Keratinocyte (primary cell): Measurements from ENCODE around the gene ZFP1. TPM values are rescaled to one million over a fixed set of nuclear protein-coding genes. Genes with fewer than 3 reads are reported as not detected.

Experiments
- DNase-seq: peaks from one replicate; pipeline ENCODE4 v3.0.0-alpha.2; 2011; ENCODE audit warnings: low read depth, missing footprints, low spot score
- FAIRE-seq: peaks from 2 replicates; lab custom pipeline; 2011; peaks lifted over from hg19 to GRCh38; lab: Jason Lieb, UNC
- H2AFZ ChIP-seq: 2 replicates; pipeline ENCODE4 v1.6.0; 2012; ENCODE audit warnings: low read length, control low read depth, inconsistent platforms; ENCODE audit not compliant: control insufficient read depth
- H3K27ac ChIP-seq: 2 replicates; pipeline ENCODE4 v1.5.1; 2011; ENCODE audit warnings: low read length; ENCODE audit not compliant: control insufficient read depth, insufficient read depth
- H3K27me3 ChIP-seq: 3 replicates; pipeline ENCODE4 v1.6.0; 2011; ENCODE audit warnings: low read length; ENCODE audit not compliant: control insufficient read depth, insufficient read depth; ENCODE audit errors: extremely low read depth
- H3K36me3 ChIP-seq, 2 experiments: 2 replicates in 1 of 2; 3 replicates in 1 of 2; pipeline ENCODE4 v1.5.1; 2011; ENCODE audit warnings: low read length in 2 of 2, mild to moderate bottlenecking in 1 of 2; ENCODE audit not compliant: control insufficient read depth in 2 of 2, insufficient read depth in 2 of 2; ENCODE audit errors: extremely low read depth in 1 of 2
- H3K4me1 ChIP-seq: 3 replicates; pipeline ENCODE4 v1.5.1; 2011; ENCODE audit warnings: low read length; ENCODE audit not compliant: control insufficient read depth, insufficient read depth; ENCODE audit errors: extremely low read depth
- H3K4me2 ChIP-seq: 3 replicates; pipeline ENCODE4 v1.6.0; 2011; ENCODE audit warnings: low read depth, low read length; ENCODE audit not compliant: control insufficient read depth, insufficient read depth; ENCODE audit errors: extremely low read depth
- H3K4me3 ChIP-seq, 3 experiments: fragments of 200-600 bp in 1 of 3; sonication (generic) in 1 of 3; 2 replicates in 2 of 3; 3 replicates in 1 of 3; pipeline ENCODE4 v1.5.1; 2011 to 2016; ENCODE audit warnings: low read length in 3 of 3, mild to moderate bottlenecking in 3 of 3, control low read depth in 2 of 3, inconsistent platforms in 1 of 3, low read depth in 1 of 3, mixed read lengths in 1 of 3, mixed run types in 1 of 3, moderate library complexity in 1 of 3; ENCODE audit not compliant: control insufficient read depth in 2 of 3, insufficient read depth in 2 of 3; ENCODE audit errors: extremely low read depth in 1 of 3
- H3K79me2 ChIP-seq: 2 replicates; pipeline ENCODE4 v1.6.0; 2012; ENCODE audit warnings: low read length; ENCODE audit not compliant: control insufficient read depth, insufficient read depth
- H3K9ac ChIP-seq: 3 replicates; pipeline ENCODE4 v1.6.0; 2011; ENCODE audit warnings: low read length; ENCODE audit not compliant: control insufficient read depth, insufficient read depth; ENCODE audit errors: extremely low read depth
- H3K9me1 ChIP-seq: 3 replicates; pipeline ENCODE4 v1.6.0; 2011; ENCODE audit warnings: low read length; ENCODE audit not compliant: control insufficient read depth, insufficient read depth; ENCODE audit errors: extremely low read depth
- H3K9me3 ChIP-seq: 2 replicates; pipeline ENCODE4 v1.5.1; 2012; ENCODE audit warnings: low read depth, low read length; ENCODE audit not compliant: control insufficient read depth
- H4K20me1 ChIP-seq: 3 replicates; pipeline ENCODE4 v1.6.0; 2011; ENCODE audit warnings: low read length; ENCODE audit not compliant: control insufficient read depth, insufficient read depth; ENCODE audit errors: extremely low read depth
- CTCF ChIP-seq, 3 experiments: IDR thresholded peaks in 1 of 3; conservative IDR thresholded peaks in 1 of 3; optimal IDR thresholded peaks in 1 of 3; 2 replicates in 2 of 3; 3 replicates in 1 of 3; pipeline versions ENCODE3 to v1.5.1; 2011; ENCODE audit warnings: low read length in 3 of 3, mild to moderate bottlenecking in 3 of 3, moderate library complexity in 2 of 3, control low read depth in 1 of 3, inconsistent platforms in 1 of 3; ENCODE audit not compliant: insufficient read depth in 2 of 3; ENCODE audit errors: extremely low read depth in 1 of 3
- EZH2 ChIP-seq: IDR thresholded peaks from one replicate; pipeline ENCODE4 v1.6.1; 2012; ENCODE audit warnings: inconsistent platforms, mild to moderate bottlenecking, low read length, moderate library complexity
- dilution Hi-C: fragments of 300-500 bp; cut with MboI; formaldehyde crosslinking; loops from one replicate; pipeline ENCODE4 v1.7.0; 2020; ENCODE audit warnings: low sequenced_read_pairs; ENCODE audit not compliant: extremely low pct_ligation_motif_present
- polyA plus RNA-seq, 5 experiments: library from polyadenylated mRNA; depleted of rRNA in 3 of 5; stranded (reverse) in 3 of 5; stranded (forward) in 1 of 5; unstranded in 1 of 5; fragments of >200 nt; gene quantifications; 1 replicate in 1 of 5; 2 replicates in 3 of 5; 3 replicates in 1 of 5; pipeline versions ENCODE4 v1.2.1 to v1.2.3, GENCODE V29; 2011 to 2012; ENCODE audit warnings: missing spikeins in 2 of 5, low read depth in 1 of 5, low replicate concordance in 1 of 5

The ZFP1 gene
- polyA plus RNA-seq, 1 donor (not counting 4 experiments of a cell fraction or from before 2014, with no cell fraction given), result 8.6 TPM

GRCh38 chr16:75175074-75175473, 26.8 kb downstream of the ZFP1 start:
- no peak overlapping the region for H3K27ac ChIP-seq
- H2AFZ ChIP-seq, result no peak overlapping the region
- H3K9ac ChIP-seq, result no peak overlapping the region
- H4K20me1 ChIP-seq, result no peaks in the 10 kb centered on the region
- H3K4me1 ChIP-seq, result no peaks in the 10 kb centered on the region
- dilution Hi-C loops, result no loop called here
- H3K4me3 ChIP-seq, result no peak overlapping the region
- no peaks in the 10 kb centered on the region for H3K27me3 ChIP-seq
- peaks cover 30% of the 10 kb centered on the region for H3K9me3 ChIP-seq
- no peaks in the 10 kb centered on the region for H3K9me1 ChIP-seq
- H3K79me2 ChIP-seq, result no peaks in the 10 kb centered on the region
- no peak overlapping the region for H3K4me2 ChIP-seq
- DNase-seq (no peak), FAIRE-seq (no peak)
- TF ChIP-seq CTCF (optimal IDR thresholded peaks at IDR 0.05 in 1 of 3, IDR thresholded peaks at IDR 0.05 in 1 of 3, conservative IDR thresholded peaks at IDR 0.05 in 1 of 3; ENCODE audit: extremely low read depth in 1 of 3, insufficient read depth in 2 of 3, low read length in 3 of 3), result no peak
- H3K36me3 ChIP-seq, result peaks cover 2 to 4% of the 10 kb centered on the region in 2 experiments

GRCh38 chr16:75176926-75177325, 28.6 kb downstream of the ZFP1 start:
- H4K20me1 ChIP-seq, result no peaks in the 10 kb centered on the region
- no peak for DNase-seq
- FAIRE-seq, result no peak

More at GRCh38 chr16:75176926-75177325, 28.6 kb downstream of the ZFP1 start:
- Histone ChIP-seq H3K36me3 (peaks cover 0 to 2% of the 10 kb centered on the region in 2 experiments), H3K4me3 (no peak overlapping the region), H3K79me2 (no peaks in the 10 kb centered on the region), H3K9ac (no peak overlapping the region), H2AFZ (no peak overlapping the region), H3K4me1 (no peaks in the 10 kb centered on the region), H3K27ac (no peak overlapping the region), H3K27me3 (no peaks in the 10 kb centered on the region), H3K4me2 (no peak overlapping the region), H3K9me3 (peaks cover 21% of the 10 kb centered on the region), H3K9me1 (no peaks in the 10 kb centered on the region)
- TF ChIP-seq EZH2 (no peak), CTCF (optimal IDR thresholded peaks at IDR 0.05 in 1 of 3, IDR thresholded peaks at IDR 0.05 in 1 of 3, conservative IDR thresholded peaks at IDR 0.05 in 1 of 3; ENCODE audit: extremely low read depth in 1 of 3, insufficient read depth in 2 of 3, low read length in 3 of 3) (no peak)
- dilution Hi-C loops, result no loop called here
